Thymus (tissue), 11 donors: ENCODE results near the gene PTPA. TPM values are rescaled to one million over a fixed set of nuclear protein-coding genes. Genes with fewer than 3 reads are reported as not detected.
A peak's percentile ranks its signal among the peaks of the same experiment; 100 is the strongest.

Experiments used
- DNase-seq, 9 donors: peaks; one replicate each; pipeline ENCODE4 v3.0.0-alpha.2; 2013; ENCODE audit warnings: low spot score in 9 of 9, low read depth in 6 of 9, missing footprints in 1 of 9
- H3K27ac ChIP-seq, 2 donors: one replicate each; pipeline ENCODE4 v1.5.1; 2013; ENCODE audit warnings: control low read depth in 1 of 2, low read depth in 1 of 2, low read length in 1 of 2, mild to moderate bottlenecking in 1 of 2, moderate library complexity in 1 of 2
- H3K27me3 ChIP-seq, 2 donors: one replicate each; pipeline ENCODE4 v1.5.1; 2013; ENCODE audit warnings: low read length in 1 of 2; ENCODE audit not compliant: control insufficient read depth in 2 of 2, insufficient read depth in 1 of 2
- H3K36me3 ChIP-seq, 2 donors: one replicate each; pipeline ENCODE4 v1.5.1; 2013; ENCODE audit warnings: low read length in 1 of 2, mild to moderate bottlenecking in 1 of 2, moderate library complexity in 1 of 2; ENCODE audit not compliant: control insufficient read depth in 2 of 2, insufficient read depth in 2 of 2
- H3K4me1 ChIP-seq, 2 donors: one replicate each; pipeline ENCODE4 v1.5.1; 2013; ENCODE audit warnings: low read length in 2 of 2; ENCODE audit not compliant: control insufficient read depth in 2 of 2, insufficient read depth in 2 of 2
- H3K4me3 ChIP-seq, 2 donors: one replicate each; pipeline ENCODE4 v1.5.1; 2013; ENCODE audit warnings: low read length in 2 of 2, control low read depth in 1 of 2, mild to moderate bottlenecking in 1 of 2
- H3K9me3 ChIP-seq, 2 donors: one replicate each; pipeline ENCODE4 v1.5.1; 2013; ENCODE audit warnings: low read length in 1 of 2, mild to moderate bottlenecking in 1 of 2; ENCODE audit not compliant: control insufficient read depth in 2 of 2, insufficient read depth in 1 of 2
- WGBS: extraction: QIAGEN DNeasy Blood & Tissue Kit; methylation state at CpG from one replicate; pipeline ENCODE4 v1.1.7; 2013; 5-methylcytosine and 5-hydroxymethylcytosine counted together
- polyA plus RNA-seq: library from polyadenylated mRNA; stranded (reverse); fragments of 200-250 nt; gene quantifications from one replicate; pipeline ENCODE4 v1.2.3, GENCODE V29; 2013
- total RNA-seq: library from RNA; stranded (reverse); fragments of 120-200 nt; gene quantifications from one replicate; pipeline ENCODE4 v1.2.4, GENCODE V29; 2013
- donor health status: healthy.

PTPA gene
- total and polyA plus RNA-seq, 2 donors, result 68.3 to 70.1 TPM

DNA sequence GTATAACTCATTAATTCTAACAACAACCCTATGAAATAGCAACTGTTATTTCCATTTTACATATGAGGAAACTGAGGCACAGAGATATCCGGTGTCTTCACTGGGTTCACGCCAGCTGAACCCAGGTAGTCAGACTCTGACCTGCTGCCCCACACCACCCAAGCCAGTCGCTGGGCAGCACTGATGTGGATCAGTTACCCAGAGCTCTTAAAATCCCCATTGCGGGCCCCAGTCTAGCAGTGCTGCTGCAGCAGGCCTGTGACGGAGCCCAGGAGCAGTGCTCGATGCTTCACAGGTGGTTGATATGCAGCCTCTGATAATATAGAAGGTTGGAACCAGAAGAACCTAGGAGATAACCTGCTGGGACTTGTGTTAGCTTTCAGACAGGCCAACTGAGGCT lies 24.3 kb downstream of the PTPA start:
- H3K27ac ChIP-seq, result no peak overlapping the region
- no peaks in the 10 kb centered on the region for H3K9me3 ChIP-seq
- no peak for DNase-seq
- 96% methylated on average over 6 of the region's 6 CpGs for WGBS
- no peak overlapping the region for H3K4me3 ChIP-seq
- peaks cover 8 to 29% of the 10 kb centered on the region in 2 donors for H3K4me1 ChIP-seq
- no peaks in the 10 kb centered on the region for H3K27me3 ChIP-seq
- peaks cover 49 to 61% of the 10 kb centered on the region in 2 donors for H3K36me3 ChIP-seq

- Histone ChIP-seq H3K27ac (no peak overlapping the region), H3K4me1 (peaks cover 18 to 35% of the 10 kb centered on the region in 2 donors), H3K27me3 (no peaks in the 10 kb centered on the region), H3K9me3 (no peaks in the 10 kb centered on the region), H3K36me3 (peaks cover 49 to 53% of the 10 kb centered on the region in 2 donors), H3K4me3 (no peak overlapping the region)
- DNase-seq, result no peak
- 89% methylated on average over 16 of the region's 16 CpGs for WGBS
These were observed 25.3 kb downstream of the PTPA start for GRCh38 chr9:129136446-129137035.

DNA sequence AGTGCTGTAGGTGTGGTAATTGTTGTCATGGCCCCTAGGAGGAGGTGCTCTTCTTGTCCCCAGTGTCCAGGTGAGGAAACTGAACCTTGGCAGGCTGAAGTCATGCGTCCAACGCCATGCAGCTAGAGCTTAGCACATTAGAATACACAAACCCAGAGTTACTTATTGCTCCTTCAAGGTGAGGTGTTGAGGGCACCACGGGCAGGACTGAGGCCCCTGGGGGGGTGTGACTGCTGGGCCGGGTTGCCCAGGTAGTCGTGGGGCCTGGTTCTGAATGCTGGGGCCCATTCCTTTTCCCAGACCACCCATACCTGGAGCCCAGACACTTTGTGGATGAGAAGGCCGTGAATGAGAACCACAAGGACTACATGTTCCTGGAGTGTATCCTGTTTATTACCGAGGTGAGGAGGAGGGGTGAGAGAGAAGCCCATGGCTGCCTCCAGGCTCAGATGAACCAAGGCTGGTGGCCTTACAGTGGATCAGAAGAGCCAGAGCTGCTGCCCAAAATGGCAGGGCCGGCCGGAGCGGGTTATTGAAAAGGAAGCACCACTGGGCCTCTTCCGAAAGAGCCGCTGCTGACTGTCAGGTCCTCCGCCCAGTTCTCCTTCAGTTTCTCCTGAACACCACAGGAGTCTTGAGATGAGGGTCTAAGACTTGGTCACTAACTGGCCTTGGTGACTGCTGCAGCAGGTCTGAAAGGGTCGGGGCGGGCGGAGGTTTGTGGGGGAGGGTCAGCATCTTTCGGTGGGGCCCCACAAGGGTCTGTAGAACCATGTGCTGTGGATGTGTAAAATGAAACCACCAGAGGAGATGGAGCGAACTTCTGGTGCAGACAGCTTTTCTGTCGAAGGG lies 26.3 kb downstream of the PTPA start:
- peaks cover 26 to 38% of the 10 kb centered on the region in 2 donors for H3K4me1 ChIP-seq
- 97% methylated on average over 19 of the region's 19 CpGs for WGBS
- H3K27ac ChIP-seq, result no peak overlapping the region
- H3K4me3 ChIP-seq, result no peak overlapping the region
- H3K9me3 ChIP-seq, result no peaks in the 10 kb centered on the region
- no peaks in the 10 kb centered on the region for H3K27me3 ChIP-seq
- DNase-seq, result no peak
- peaks cover 49 to 52% of the 10 kb centered on the region in 2 donors for H3K36me3 ChIP-seq

- H3K4me3 ChIP-seq, result no peak overlapping the region
- H3K36me3 ChIP-seq, result peaks cover 49 to 52% of the 10 kb centered on the region in 2 donors
These were observed 26.9 kb downstream of the PTPA start for GRCh38 chr9:129138144-129138462.

GRCh38 chr9:129138476-129139232 lies 27.4 kb downstream of the PTPA start:
- H3K27me3 ChIP-seq, result no peaks in the 10 kb centered on the region
- H3K4me3 ChIP-seq, result no peak overlapping the region
- H3K9me3 ChIP-seq, result peaks cover 1 to 5% of the 10 kb centered on the region in 2 donors
- H3K4me1 ChIP-seq, result peaks cover 33 to 47% of the 10 kb centered on the region in 2 donors
- DNase-seq, result no peak
- peak overlapping the region; percentile 7 to 27 for H3K27ac ChIP-seq
- peaks cover 49 to 52% of the 10 kb centered on the region in 2 donors for H3K36me3 ChIP-seq
- 88% methylated on average over 21 of the region's 21 CpGs for WGBS

More at GRCh38 chr9:129138144-129138462, 26.9 kb downstream of the PTPA start:
- Histone ChIP-seq H3K4me1 (peaks cover 32 to 44% of the 10 kb centered on the region in 2 donors), H3K9me3 (no peaks in the 10 kb centered on the region), H3K27ac (peak overlapping the region; percentile 7 to 27), H3K27me3 (no peaks in the 10 kb centered on the region)
- no peak for DNase-seq
- WGBS, result 96% methylated on average over 9 of the region's 9 CpGs

- H3K27me3 ChIP-seq, result no peaks in the 10 kb centered on the region
- H3K4me3 ChIP-seq, result peak overlapping the region; percentile 43 to 47
- peak overlapping the region; percentile 93 to 98 for H3K27ac ChIP-seq
- peaks cover 33 to 52% of the 10 kb centered on the region in 2 donors for H3K4me1 ChIP-seq
- H3K36me3 ChIP-seq, result peaks cover 53 to 55% of the 10 kb centered on the region in 2 donors
- H3K9me3 ChIP-seq, result peaks cover 1 to 5% of the 10 kb centered on the region in 2 donors
- peak; percentile 52 to 93 (median 86) for DNase-seq
- WGBS, result 30% methylated on average over 13 of the region's 13 CpGs
These were observed 28.2 kb downstream of the PTPA start for GRCh38 chr9:129139233-129139992.

- H3K9me3 ChIP-seq, result peaks cover 1 to 5% of the 10 kb centered on the region in 2 donors
- H3K27me3 ChIP-seq, result no peaks in the 10 kb centered on the region
- peak overlapping the region; percentile 43 to 47 for H3K4me3 ChIP-seq
- H3K4me1 ChIP-seq, result peaks cover 33 to 52% of the 10 kb centered on the region in 2 donors
- peak in 8 of 9 donors; percentile 72 to 90 (median 76) for DNase-seq
- H3K27ac ChIP-seq, result peak overlapping the region; percentile 93 to 98
- H3K36me3 ChIP-seq, result peaks cover 47 to 50% of the 10 kb centered on the region in 2 donors
- WGBS, result 9% methylated on average over 11 of the region's 11 CpGs
These were observed 28.8 kb downstream of the PTPA start for GRCh38 chr9:129139993-129140396.

GRCh38 chr9:129140397-129141065 lies 29.3 kb downstream of the PTPA start:
- peak in 6 of 9 donors; percentile 15 to 46 (median 34) for DNase-seq
- 55% methylated on average over 8 of the region's 8 CpGs for WGBS
- Histone ChIP-seq H3K9me3 (peaks cover 1 to 5% of the 10 kb centered on the region in 2 donors), H3K36me3 (peaks cover 50% of the 10 kb centered on the region in 2 donors), H3K4me1 (peaks cover 33 to 52% of the 10 kb centered on the region in 2 donors), H3K4me3 (peak overlapping the region; percentile 43 to 47), H3K27ac (peak overlapping the region; percentile 93 to 98), H3K27me3 (no peaks in the 10 kb centered on the region)
